ENCODE results near the gene MAN1C1. TPM values are rescaled to one million over a fixed set of nuclear protein-coding genes. Genes with fewer than 3 reads are reported as not detected.

MAN1C1 gene
- total RNA-seq, 1 donor from 2014 or later: 6.8 TPM

GRCh38 chr1:25797939-25798338, 181.3 kb downstream of the MAN1C1 start:
- Mint-ChIP-seq H3K4me3 (peak overlapping the region; percentile 79), H3K36me3 (no peaks in the 10 kb centered on the region), H3K4me1 (peaks cover 43% of the 10 kb centered on the region), H3K27me3 (ENCODE audit: insufficient read depth, low read depth) (peaks cover 13% of the 10 kb centered on the region), H3K9me3 (no peaks in the 10 kb centered on the region), H3K27ac (no peak overlapping the region)
- H4K20me1 ChIP-seq (ENCODE audit: low read depth): peaks cover 10% of the 10 kb centered on the region
- H3K4me3 ChIP-seq: no peak overlapping the region
- no peak overlapping the region for H2AFZ ChIP-seq (replicated peaks)
- H3K4me2 ChIP-seq: no peak overlapping the region
- peaks cover 18% of the 10 kb centered on the region for H3K79me2 ChIP-seq (ENCODE audit: low read depth)
- H3F3A ChIP-seq (ENCODE audit: low read depth): peaks cover 17% of the 10 kb centered on the region
- H3K9me3 ChIP-seq (ENCODE audit: low read depth): no peaks in the 10 kb centered on the region
- peaks cover 5% of the 10 kb centered on the region for H3K27me3 ChIP-seq
- H3K36me3 ChIP-seq: no peaks in the 10 kb centered on the region
- H3K27ac ChIP-seq: no peak overlapping the region
- DNase-seq (ENCODE audit: low spot score): peak; percentile 76
- peaks cover 18% of the 10 kb centered on the region for H3K4me1 ChIP-seq
- no peak for TF ChIP-seq EZH2phosphoT487 (IDR thresholded peaks at IDR 0.05)
- no peak for TF ChIP-seq EZH2 (IDR thresholded peaks at IDR 0.05)
- TF ChIP-seq CTCF (IDR thresholded peaks at IDR 0.05): peak; percentile 66
- no peak overlapping the region for H3K9ac ChIP-seq

GRCh38 chr1:25798666-25799351, 182.2 kb downstream of the MAN1C1 start:
- no peak for DNase-seq (ENCODE audit: low spot score)
- Mint-ChIP-seq H3K4me1 (peaks cover 45% of the 10 kb centered on the region), H3K36me3 (no peaks in the 10 kb centered on the region), H3K4me3 (peak overlapping the region; percentile 79), H3K9me3 (no peaks in the 10 kb centered on the region), H3K27me3 (ENCODE audit: insufficient read depth, low read depth) (peaks cover 13% of the 10 kb centered on the region), H3K27ac (no peak overlapping the region)
- no peak overlapping the region for H3K9ac ChIP-seq
- no peak overlapping the region for H3K4me3 ChIP-seq
- H3K9me3 ChIP-seq (ENCODE audit: low read depth): no peaks in the 10 kb centered on the region
- peaks cover 26% of the 10 kb centered on the region for H3K4me1 ChIP-seq
- H3K27ac ChIP-seq: no peak overlapping the region
- peak overlapping the region; percentile 78 for H3K4me2 ChIP-seq
- H3K79me2 ChIP-seq (ENCODE audit: low read depth): peaks cover 27% of the 10 kb centered on the region
- TF ChIP-seq EZH2 (IDR thresholded peaks at IDR 0.05) (no peak), EZH2phosphoT487 (IDR thresholded peaks at IDR 0.05) (no peak), CTCF (IDR thresholded peaks at IDR 0.05) (no peak)
- H4K20me1 ChIP-seq (ENCODE audit: low read depth): peaks cover 19% of the 10 kb centered on the region
- no peaks in the 10 kb centered on the region for H3K36me3 ChIP-seq
- peaks cover 5% of the 10 kb centered on the region for H3K27me3 ChIP-seq
- no peak overlapping the region for H2AFZ ChIP-seq (replicated peaks)
- peaks cover 26% of the 10 kb centered on the region for H3F3A ChIP-seq (ENCODE audit: low read depth)

- peaks cover 31% of the 10 kb centered on the region for H3K79me2 ChIP-seq (ENCODE audit: low read depth)
- TF ChIP-seq EZH2phosphoT487 (IDR thresholded peaks at IDR 0.05): no peak
- TF ChIP-seq CTCF (IDR thresholded peaks at IDR 0.05): no peak
- no peak for TF ChIP-seq EZH2 (IDR thresholded peaks at IDR 0.05)
- H3F3A ChIP-seq (ENCODE audit: low read depth): peaks cover 30% of the 10 kb centered on the region
- H3K4me3 Mint-ChIP-seq: peak overlapping the region; percentile 79
- no peak overlapping the region for H2AFZ ChIP-seq (replicated peaks)
- H4K20me1 ChIP-seq (ENCODE audit: low read depth): peaks cover 26% of the 10 kb centered on the region
- H3K27me3 Mint-ChIP-seq (ENCODE audit: insufficient read depth, low read depth): peaks cover 13% of the 10 kb centered on the region
- no peaks in the 10 kb centered on the region for H3K36me3 ChIP-seq
- peak overlapping the region; percentile 68 for H3K27ac Mint-ChIP-seq
- no peak overlapping the region for H3K27ac ChIP-seq
- peaks cover 5% of the 10 kb centered on the region for H3K27me3 ChIP-seq
- H3K9me3 ChIP-seq (ENCODE audit: low read depth): no peaks in the 10 kb centered on the region
- peaks cover 33% of the 10 kb centered on the region for H3K4me1 ChIP-seq
- peaks cover 51% of the 10 kb centered on the region for H3K4me1 Mint-ChIP-seq
- H3K9ac ChIP-seq: no peak overlapping the region
- H3K36me3 Mint-ChIP-seq: no peaks in the 10 kb centered on the region
- peak overlapping the region; percentile 78 for H3K4me2 ChIP-seq
- no peaks in the 10 kb centered on the region for H3K9me3 Mint-ChIP-seq
- no peak for DNase-seq (ENCODE audit: low spot score)
- peak overlapping the region; percentile 41 for H3K4me3 ChIP-seq
Measured at GRCh38 chr1:25799352-25799934, 182.9 kb downstream of the MAN1C1 start.

Measured in neural progenitor cell (in vitro differentiated cells).